ENCODE data around the gene COA8.

Gene COA8

GRCh38 chr14:103526247-103526913 lies 36.4 kb upstream of the COA8 start:
- DNase-seq (ENCODE audit: low spot score) = no peak

- no peak for DNase-seq (ENCODE audit: low spot score)
These were observed 35.9 kb upstream of the COA8 start for GRCh38 chr14:103526914-103527248.

- no peak for DNase-seq (ENCODE audit: low spot score)
These were observed 35.2 kb upstream of the COA8 start for GRCh38 chr14:103527408-103528145.

- no peak for DNase-seq (ENCODE audit: low spot score)
These were observed 34.6 kb upstream of the COA8 start for GRCh38 chr14:103528146-103528586.

- peak; percentile 88 for DNase-seq (ENCODE audit: low spot score)
These were observed 34.0 kb upstream of the COA8 start, which contains the start of gene TRMT61A for GRCh38 chr14:103528587-103529382. Gene TRMT61A, plus strand, starts transcription at chr14:103529196. Its CDS starts 783 bp downstream, at chr14:103529979.

- no peak for DNase-seq (ENCODE audit: low spot score)
These were observed 33.1 kb upstream of the COA8 start for GRCh38 chr14:103529383-103530365.

GRCh38 chr14:103530390-103530789 lies 32.4 kb upstream of the COA8 start:
- no peak for DNase-seq (ENCODE audit: low spot score)

GRCh38 chr14:103530831-103531230 lies 31.9 kb upstream of the COA8 start:
- no peak for DNase-seq (ENCODE audit: low spot score)

GRCh38 chr14:103531421-103532215 lies 31.1 kb upstream of the COA8 start:
- DNase-seq (ENCODE audit: low spot score) = no peak

- no peak for DNase-seq (ENCODE audit: low spot score)
These were observed 30.3 kb upstream of the COA8 start for GRCh38 chr14:103532216-103533136.

- no peak for DNase-seq (ENCODE audit: low spot score)
These were observed 29.4 kb upstream of the COA8 start for GRCh38 chr14:103533137-103533998.

GRCh38 chr14:103533999-103534575 lies 28.7 kb upstream of the COA8 start:
- no peak for DNase-seq (ENCODE audit: low spot score)

GRCh38 chr14:103534576-103535061 lies 28.1 kb upstream of the COA8 start:
- DNase-seq (ENCODE audit: low spot score) = no peak

- DNase-seq (ENCODE audit: low spot score) = no peak
These were observed 27.5 kb upstream of the COA8 start for GRCh38 chr14:103535081-103535890.

GRCh38 chr14:103535891-103536565 lies 26.7 kb upstream of the COA8 start:
- DNase-seq (ENCODE audit: low spot score) = no peak

- DNase-seq (ENCODE audit: low spot score) = no peak
These were observed 26.1 kb upstream of the COA8 start for GRCh38 chr14:103536693-103537092.

All from hematopoietic multipotent progenitor cell treated with erythropoietin and hydrocortisone succinate and interleukin-3 and kit ligand, for 17 days (in vitro differentiated cells).